HepG2 (cell line): ENCODE data around the gene SLC38A4. TPM values are rescaled to one million over a fixed set of nuclear protein-coding genes. Genes with fewer than 3 reads are reported as not detected.

ENCODE experiments used
- EEA1 ChIP-seq: sonication (generic); formaldehyde crosslinking; IDR thresholded peaks from 2 replicates; pipeline ENCODE4 v1.5.1; 2020; ENCODE audit warnings: mild to moderate bottlenecking, missing genetic modification reagents, borderline replicate concordance
- HDAC2 ChIP-seq: sonication (generic); formaldehyde crosslinking; IDR thresholded peaks from 2 replicates; pipeline ENCODE4 v1.4.0; 2020; ENCODE audit warnings: missing genetic modification reagents
- KAT2B ChIP-seq: fragments of 150-350 bp; IDR thresholded peaks from 2 replicates; pipeline ENCODE4 v1.6.1; 2014; ENCODE audit warnings: low read depth, low read length, borderline replicate concordance
- MED13 ChIP-seq: sonication (generic); formaldehyde crosslinking; IDR thresholded peaks from 2 replicates; pipeline ENCODE4 v1.5.0; 2020; ENCODE audit warnings: missing genetic modification reagents
- MIXL1 ChIP-seq: IDR thresholded peaks from 2 replicates; pipeline ENCODE4 v1.6.1; 2016
- PBX2 ChIP-seq: IDR thresholded peaks from 2 replicates; pipeline ENCODE4 v1.6.1; 2016; ENCODE audit warnings: control low read depth
- RFXANK ChIP-seq: IDR thresholded peaks from 2 replicates; pipeline ENCODE4 v1.6.1; 2016
- RXRA ChIP-seq: sonication (generic); formaldehyde crosslinking; IDR thresholded peaks from 2 replicates; pipeline ENCODE4 v1.5.1; 2020; ENCODE audit warnings: missing genetic modification reagents
- RXRB ChIP-seq: IDR thresholded peaks from 2 replicates; pipeline ENCODE4 v1.6.1; 2016; ENCODE audit warnings: borderline replicate concordance, missing genetic modification reagents, missing compliant biosample characterization
- SOX6 ChIP-seq, 2 experiments: fragments of 450-650 bp in 1 of 2; sonication (generic) in 1 of 2; formaldehyde crosslinking in 1 of 2; IDR thresholded peaks; 2 replicates each; pipeline versions ENCODE4 v1.4.0 to v1.6.1; 2017 to 2020; ENCODE audit warnings: antibody characterized with exemption in 1 of 2, mild to moderate bottlenecking in 1 of 2, missing genetic modification reagents in 1 of 2
- SP5 ChIP-seq: IDR thresholded peaks from 2 replicates; pipeline ENCODE4 v1.6.1; 2016; ENCODE audit warnings: low read depth, borderline replicate concordance
- STAG1 ChIP-seq: sonication (generic); formaldehyde crosslinking; IDR thresholded peaks from 2 replicates; pipeline ENCODE4 v1.4.0; 2020; ENCODE audit warnings: missing genetic modification reagents
- TARDBP ChIP-seq: sonication (generic); formaldehyde crosslinking; IDR thresholded peaks from 2 replicates; pipeline ENCODE4 v1.8.0; 2022; ENCODE audit warnings: mild to moderate bottlenecking, missing genetic modification reagents
- TSC22D2 ChIP-seq: sonication (generic); formaldehyde crosslinking; IDR thresholded peaks from 2 replicates; pipeline ENCODE4 v1.5.1; 2020; ENCODE audit warnings: missing genetic modification reagents, mild to moderate bottlenecking, borderline replicate concordance
- U2AF2 ChIP-seq: fragments of 200-400 bp; formaldehyde crosslinking; IDR thresholded peaks from 2 replicates; pipeline ENCODE4 v1.6.1; 2017; ENCODE audit warnings: low read depth, mild to moderate bottlenecking, low read length
- ZBTB10 ChIP-seq: sonication (generic); formaldehyde crosslinking; IDR thresholded peaks from 2 replicates; pipeline ENCODE4 v1.4.0; 2020; ENCODE audit warnings: missing genetic modification reagents, borderline replicate concordance
- ZBTB21 ChIP-seq: sonication (generic); formaldehyde crosslinking; IDR thresholded peaks from 2 replicates; pipeline ENCODE4 v1.4.0; 2020; ENCODE audit warnings: missing genetic modification reagents
- ZFX ChIP-seq: sonication (generic); formaldehyde crosslinking; IDR thresholded peaks from 2 replicates; pipeline ENCODE4 v1.4.0; 2020; ENCODE audit warnings: mild to moderate bottlenecking, low read depth, missing genetic modification reagents, moderate library complexity
- ZFYVE20 ChIP-seq: sonication (generic); formaldehyde crosslinking; IDR thresholded peaks from 2 replicates; pipeline ENCODE4 v1.8.0; 2023; ENCODE audit warnings: low read depth, mild to moderate bottlenecking, moderate library complexity, missing genetic modification reagents, borderline replicate concordance
- ZNF317 ChIP-seq: sonication (generic); formaldehyde crosslinking; IDR thresholded peaks from 2 replicates; pipeline ENCODE4 v1.5.0; 2020; ENCODE audit warnings: mild to moderate bottlenecking, missing genetic modification reagents
- ZNF326 ChIP-seq: sonication (generic); formaldehyde crosslinking; IDR thresholded peaks from 2 replicates; pipeline ENCODE4 v1.4.0; 2020; ENCODE audit warnings: missing genetic modification reagents, borderline replicate concordance
- ZNF329 ChIP-seq: sonication (generic); formaldehyde crosslinking; IDR thresholded peaks from 2 replicates; pipeline ENCODE4 v1.9.0; 2021; ENCODE audit warnings: low read depth, mild to moderate bottlenecking, missing genetic modification reagents
- ZNF337 ChIP-seq: sonication (generic); formaldehyde crosslinking; IDR thresholded peaks from 2 replicates; pipeline ENCODE4 v1.5.1; 2020; ENCODE audit warnings: missing genetic modification reagents, low read depth, mild to moderate bottlenecking, borderline replicate concordance
- ZNF569 ChIP-seq: sonication (generic); formaldehyde crosslinking; IDR thresholded peaks from 2 replicates; pipeline ENCODE4 v1.5.0; 2020; ENCODE audit warnings: mild to moderate bottlenecking, missing genetic modification reagents, moderate library complexity, borderline replicate concordance
- ZNF576 ChIP-seq: sonication (generic); formaldehyde crosslinking; IDR thresholded peaks from 2 replicates; pipeline ENCODE4 v1.4.0; 2020; ENCODE audit warnings: mild to moderate bottlenecking, missing genetic modification reagents
- ZNF720 ChIP-seq: sonication (generic); formaldehyde crosslinking; IDR thresholded peaks from 2 replicates; pipeline ENCODE4 v1.4.0; 2020; ENCODE audit warnings: missing genetic modification reagents
- ZSCAN30 ChIP-seq: sonication (generic); formaldehyde crosslinking; IDR thresholded peaks from 2 replicates; pipeline ENCODE4 v1.5.0; 2020; ENCODE audit warnings: mild to moderate bottlenecking, missing genetic modification reagents
- polyA plus RNA-seq, 8 experiments: library from polyadenylated mRNA; depleted of rRNA in 3 of 8; stranded (reverse) in 7 of 8; unstranded in 1 of 8; fragments of >200 nt; fragmentation: Illumina TruSeq in 4 of 8; extraction: Trizol in 4 of 8; gene quantifications; 2 replicates each; pipeline versions ENCODE4 v1.2.1 to v1.2.3, GENCODE V29; 2011 to 2016; ENCODE audit warnings: low read depth in 4 of 8, missing spikeins in 1 of 8, mixed read lengths in 1 of 8; ENCODE audit not compliant: insufficient read depth in 1 of 8
- total RNA-seq, 5 experiments: library from RNA; depleted of rRNA; stranded (reverse); fragments of >200 nt; fragmentation: Illumina TruSeq; extraction: Trizol; gene quantifications; 2 replicates each; pipeline ENCODE4 v1.2.3, GENCODE V29; 2016; ENCODE audit warnings: low read depth in 1 of 5
- TF ChIP-seq, protein P1 (sequence below): sonication (generic); formaldehyde crosslinking; conservative IDR thresholded peaks from 2 replicates; pipeline ENCODE4 v1.4.0; 2020; ENCODE audit warnings: missing genetic modification reagents

The SLC38A4 gene
- total and polyA plus RNA-seq, 2 of the 13 experiments (the other 11 are each of a cell fraction or from before 2014, with no cell fraction given) = 3.5 to 5.2 TPM

DNA sequence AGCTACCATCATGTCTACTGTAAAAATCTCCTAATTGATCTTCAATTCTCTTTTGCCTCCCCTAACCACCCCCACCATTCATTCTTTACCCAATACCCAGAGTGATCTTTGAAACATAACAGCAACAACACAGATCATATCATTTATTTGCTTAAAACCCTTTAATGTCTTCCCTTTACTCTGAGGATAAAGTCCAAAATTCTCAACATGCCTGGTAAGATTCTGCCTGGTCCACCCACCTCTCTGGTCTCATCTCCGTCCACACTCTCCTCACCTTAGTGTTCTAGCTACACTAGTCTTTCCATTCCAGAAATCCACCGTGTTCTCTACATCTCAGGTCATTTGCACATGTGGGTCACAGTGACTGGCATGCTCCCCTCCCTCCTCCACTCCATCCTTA, 27.7 kb downstream of the SLC38A4 start (continued):
- TF ChIP-seq, protein P1, sequence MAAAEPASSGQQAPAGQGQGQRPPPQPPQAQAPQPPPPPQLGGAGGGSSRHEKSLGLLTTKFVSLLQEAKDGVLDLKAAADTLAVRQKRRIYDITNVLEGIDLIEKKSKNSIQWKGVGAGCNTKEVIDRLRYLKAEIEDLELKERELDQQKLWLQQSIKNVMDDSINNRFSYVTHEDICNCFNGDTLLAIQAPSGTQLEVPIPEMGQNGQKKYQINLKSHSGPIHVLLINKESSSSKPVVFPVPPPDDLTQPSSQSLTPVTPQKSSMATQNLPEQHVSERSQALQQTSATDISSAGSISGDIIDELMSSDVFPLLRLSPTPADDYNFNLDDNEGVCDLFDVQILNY = no peak
- TF ChIP-seq RXRB (CRISPR knock-in tag) (peak; percentile 71), ZFX (CRISPR knock-in tag) (no peak), ZSCAN30 (no peak), RFXANK (CRISPR knock-in tag) (no peak), ZNF317 (CRISPR knock-in tag) (no peak), ZNF337 (CRISPR knock-in tag) (no peak), ZNF569 (CRISPR knock-in tag) (no peak), HDAC2 (CRISPR knock-in tag) (peak; percentile 57), MED13 (CRISPR knock-in tag) (peak; percentile 26; the same call in 1 of the 2 replicates), ZNF720 (CRISPR knock-in tag) (no peak), KAT2B (no peak), TARDBP (CRISPR knock-in tag) (no peak), ZBTB10 (CRISPR knock-in tag) (no peak), ZFYVE20 (CRISPR knock-in tag) (no peak), RXRA (CRISPR knock-in tag) (no peak), PBX2 (CRISPR knock-in tag) (no peak), SOX6 (IDR thresholded peaks at IDR 0.05) (no peak), SOX6 (CRISPR knock-in tag; IDR thresholded peaks at IDR 0.05) (peak; percentile 48; the same call in 1 of the 2 replicates), EEA1 (CRISPR knock-in tag) (no peak), ZNF329 (CRISPR knock-in tag) (no peak), ZBTB21 (no peak), STAG1 (CRISPR knock-in tag) (no peak), ZNF576 (CRISPR knock-in tag) (no peak), TSC22D2 (CRISPR knock-in tag) (no peak), ZNF326 (CRISPR knock-in tag) (no peak), SP5 (CRISPR knock-in tag) (0 out of 2 replicates have a peak, but pooled peaks have one; percentile 35), U2AF2 (no peak), MIXL1 (CRISPR knock-in tag) (peak; percentile 64; the same call in 1 of the 2 replicates)
